ENCODE results near the gene HRAS. TPM values are rescaled to one million over a fixed set of nuclear protein-coding genes. Genes with fewer than 3 reads are reported as not detected.

The HRAS gene
- total and polyA plus RNA-seq, 2 of the 13 experiments (the other 11 are each of a cell fraction or from before 2014, with no cell fraction given) = 32.9 to 50.0 TPM

GRCh38 chr11:535519-536454 is at the start of gene HRAS (continued):
- TF ChIP-seq, protein P1, sequence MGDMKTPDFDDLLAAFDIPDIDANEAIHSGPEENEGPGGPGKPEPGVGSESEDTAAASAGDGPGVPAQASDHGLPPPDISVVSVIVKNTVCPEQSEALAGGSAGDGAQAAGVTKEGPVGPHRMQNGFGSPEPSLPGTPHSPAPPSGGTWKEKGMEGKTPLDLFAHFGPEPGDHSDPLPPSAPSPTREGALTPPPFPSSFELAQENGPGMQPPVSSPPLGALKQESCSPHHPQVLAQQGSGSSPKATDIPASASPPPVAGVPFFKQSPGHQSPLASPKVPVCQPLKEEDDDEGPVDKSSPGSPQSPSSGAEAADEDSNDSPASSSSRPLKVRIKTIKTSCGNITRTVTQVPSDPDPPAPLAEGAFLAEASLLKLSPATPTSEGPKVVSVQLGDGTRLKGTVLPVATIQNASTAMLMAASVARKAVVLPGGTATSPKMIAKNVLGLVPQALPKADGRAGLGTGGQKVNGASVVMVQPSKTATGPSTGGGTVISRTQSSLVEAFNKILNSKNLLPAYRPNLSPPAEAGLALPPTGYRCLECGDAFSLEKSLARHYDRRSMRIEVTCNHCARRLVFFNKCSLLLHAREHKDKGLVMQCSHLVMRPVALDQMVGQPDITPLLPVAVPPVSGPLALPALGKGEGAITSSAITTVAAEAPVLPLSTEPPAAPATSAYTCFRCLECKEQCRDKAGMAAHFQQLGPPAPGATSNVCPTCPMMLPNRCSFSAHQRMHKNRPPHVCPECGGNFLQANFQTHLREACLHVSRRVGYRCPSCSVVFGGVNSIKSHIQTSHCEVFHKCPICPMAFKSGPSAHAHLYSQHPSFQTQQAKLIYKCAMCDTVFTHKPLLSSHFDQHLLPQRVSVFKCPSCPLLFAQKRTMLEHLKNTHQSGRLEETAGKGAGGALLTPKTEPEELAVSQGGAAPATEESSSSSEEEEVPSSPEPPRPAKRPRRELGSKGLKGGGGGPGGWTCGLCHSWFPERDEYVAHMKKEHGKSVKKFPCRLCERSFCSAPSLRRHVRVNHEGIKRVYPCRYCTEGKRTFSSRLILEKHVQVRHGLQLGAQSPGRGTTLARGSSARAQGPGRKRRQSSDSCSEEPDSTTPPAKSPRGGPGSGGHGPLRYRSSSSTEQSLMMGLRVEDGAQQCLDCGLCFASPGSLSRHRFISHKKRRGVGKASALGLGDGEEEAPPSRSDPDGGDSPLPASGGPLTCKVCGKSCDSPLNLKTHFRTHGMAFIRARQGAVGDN (CRISPR knock-in tag; IDR thresholded peaks at IDR 0.05) = peak; percentile 73
- TF ChIP-seq IRF1 (CRISPR knock-in tag; IDR thresholded peaks at IDR 0.05; ENCODE audit: low read depth) = no peak
- TF ChIP-seq FOXM1 (CRISPR knock-in tag; IDR thresholded peaks at IDR 0.05) = no peak
- TF ChIP-seq ZNF280B (CRISPR knock-in tag; IDR thresholded peaks at IDR 0.05; ENCODE audit: borderline replicate concordance) = no peak
- peak; percentile 82; the same call in 1 of the 2 replicates for TF ChIP-seq ZNF709 (CRISPR knock-in tag; IDR thresholded peaks at IDR 0.05)
- TF ChIP-seq XBP1 (CRISPR knock-in tag; IDR thresholded peaks at IDR 0.05) = no peak
- no peak for TF ChIP-seq ATAD3A (CRISPR knock-in tag; IDR thresholded peaks at IDR 0.05)
- TF ChIP-seq ZNF598 (CRISPR knock-in tag; IDR thresholded peaks at IDR 0.05; ENCODE audit: borderline replicate concordance) = no peak
- TF ChIP-seq ZNF674 (CRISPR knock-in tag; IDR thresholded peaks at IDR 0.05; ENCODE audit: low read depth) = no peak; the same call in 1 of the 2 replicates
- no peak for TF ChIP-seq ZNF3 (CRISPR knock-in tag; IDR thresholded peaks at IDR 0.05)
- TF ChIP-seq SSRP1 (CRISPR knock-in tag; IDR thresholded peaks at IDR 0.05) = no peak
- peak; percentile 52; the same call in 1 of the 2 replicates for TF ChIP-seq ZBED4 (CRISPR knock-in tag; IDR thresholded peaks at IDR 0.05; ENCODE audit: borderline replicate concordance)
- no peak for TF ChIP-seq EED (CRISPR knock-in tag; IDR thresholded peaks at IDR 0.05)
- no peak for TF ChIP-seq ZNF24 (IDR thresholded peaks at IDR 0.05)
- no peak for TF ChIP-seq ZNF20 (CRISPR knock-in tag; IDR thresholded peaks at IDR 0.05)
- peak; percentile 31 for TF ChIP-seq U2AF1 (optimal IDR thresholded peaks at IDR 0.05; ENCODE audit: low read depth, low read length)
